H9 (cell line): ENCODE measurements around the gene ACSF3. TPM values are rescaled to one million over a fixed set of nuclear protein-coding genes. Genes with fewer than 3 reads are reported as not detected.

Experiments
- DNase-seq: peaks from one replicate; pipeline ENCODE4 v3.0.0-alpha.2; 2017
- H2AFZ ChIP-seq: one replicate; pipeline ENCODE4 v1.6.1; 2013; ENCODE audit warnings: mild to moderate bottlenecking, low read length, control low read depth, moderate library complexity
- H2AK5ac ChIP-seq: 2 replicates; pipeline ENCODE4 v1.6.1; 2013; ENCODE audit warnings: low read length, control low read depth, mixed read lengths; ENCODE audit not compliant: insufficient read length
- H2BK120ac ChIP-seq: one replicate; pipeline ENCODE4 v1.6.1; 2013; ENCODE audit warnings: low read depth, mild to moderate bottlenecking, low read length, control low read depth, inconsistent platforms; ENCODE audit not compliant: poor library complexity, severe bottlenecking
- H2BK12ac ChIP-seq: 2 replicates; pipeline ENCODE4 v1.6.1; 2013; ENCODE audit warnings: low read length, control low read depth, mixed read lengths, low read depth; ENCODE audit not compliant: insufficient read length
- H2BK15ac ChIP-seq: 2 replicates; pipeline ENCODE4 v1.6.1; 2013; ENCODE audit warnings: low read depth, low read length, control low read depth
- H2BK20ac ChIP-seq: one replicate; pipeline ENCODE4 v1.6.1; 2013; ENCODE audit warnings: low read depth, mild to moderate bottlenecking, low read length, control low read depth, inconsistent platforms; ENCODE audit not compliant: poor library complexity, severe bottlenecking
- H2BK5ac ChIP-seq: 2 replicates; pipeline ENCODE4 v1.6.1; 2013; ENCODE audit warnings: low read length, control low read depth, mixed read lengths; ENCODE audit not compliant: insufficient read length
- H3K14ac ChIP-seq: 2 replicates; pipeline ENCODE4 v1.6.1; 2013; ENCODE audit warnings: low read length, control low read depth; ENCODE audit not compliant: insufficient read depth
- H3K18ac ChIP-seq: 2 replicates; pipeline ENCODE4 v1.6.1; 2013; ENCODE audit warnings: low read depth, mild to moderate bottlenecking, mixed read lengths, low read length, control low read depth; ENCODE audit not compliant: insufficient read length
- H3K23ac ChIP-seq: 2 replicates; pipeline ENCODE4 v1.6.1; 2013; ENCODE audit warnings: low read length, control low read depth, mixed read lengths, low read depth; ENCODE audit not compliant: insufficient read length
- H3K23me2 ChIP-seq: 2 replicates; pipeline ENCODE4 v1.6.1; 2013; ENCODE audit warnings: low read depth, mild to moderate bottlenecking, mixed read lengths, low read length, control low read depth; ENCODE audit not compliant: insufficient read length, poor library complexity, severe bottlenecking
- H3K27ac ChIP-seq: 2 replicates; pipeline ENCODE4 v1.5.1; 2013; ENCODE audit warnings: low read length, control low read depth, mixed read lengths, low read depth; ENCODE audit not compliant: insufficient read length
- H3K27me3 ChIP-seq: 2 replicates; pipeline ENCODE4 v1.6.1; 2013; ENCODE audit warnings: low read length, control low read depth, inconsistent platforms; ENCODE audit not compliant: insufficient read depth
- H3K4ac ChIP-seq: 2 replicates; pipeline ENCODE4 v1.6.1; 2013; ENCODE audit warnings: low read depth, mild to moderate bottlenecking, control low read depth, inconsistent platforms, low read length, moderate library complexity
- H3K4me1 ChIP-seq: 2 replicates; pipeline ENCODE4 v1.6.1; 2013; ENCODE audit warnings: low read length, control low read depth, inconsistent platforms; ENCODE audit not compliant: insufficient read depth
- H3K4me2 ChIP-seq: 2 replicates; pipeline ENCODE4 v1.6.1; 2013; ENCODE audit warnings: low read length, control low read depth, mixed read lengths; ENCODE audit not compliant: insufficient read length, insufficient read depth
- H3K56ac ChIP-seq: 2 replicates; pipeline ENCODE4 v1.6.1; 2013; ENCODE audit warnings: low read depth, mild to moderate bottlenecking, mixed read lengths, low read length, control low read depth; ENCODE audit not compliant: insufficient read length
- H3K79me1 ChIP-seq: 2 replicates; pipeline ENCODE4 v1.6.1; 2013; ENCODE audit warnings: low read depth, mild to moderate bottlenecking, moderate library complexity, low read length, control low read depth, inconsistent platforms; ENCODE audit not compliant: insufficient read depth, poor library complexity, severe bottlenecking
- H3K79me2 ChIP-seq: 2 replicates; pipeline ENCODE4 v1.6.1; 2013; ENCODE audit warnings: low read length, control low read depth, inconsistent platforms; ENCODE audit not compliant: insufficient read depth
- H3K9ac ChIP-seq: 2 replicates; pipeline ENCODE4 v1.6.1; 2013; ENCODE audit warnings: low read length, control low read depth, mixed read lengths; ENCODE audit not compliant: insufficient read length; ENCODE audit errors: extremely low read depth
- H3K9me3 ChIP-seq: one replicate; pipeline ENCODE4 v1.6.1; 2013; ENCODE audit warnings: low read depth, low read length, inconsistent platforms; ENCODE audit not compliant: control insufficient read depth
- H3T11ph ChIP-seq: one replicate; pipeline ENCODE4 v1.6.1; 2013; ENCODE audit warnings: mild to moderate bottlenecking, low read length, control low read depth, inconsistent platforms
- H4K20me1 ChIP-seq: one replicate; pipeline ENCODE4 v1.6.1; 2013; ENCODE audit not compliant: control insufficient read depth, insufficient read length, insufficient read depth
- H4K5ac ChIP-seq: 2 replicates; pipeline ENCODE4 v1.6.1; 2013; ENCODE audit warnings: low read depth, mild to moderate bottlenecking, mixed read lengths, low read length, control low read depth; ENCODE audit not compliant: insufficient read length
- H4K8ac ChIP-seq: replicated peaks from 2 replicates; pipeline ENCODE4 v1.6.1; 2013; ENCODE audit warnings: low read length, control low read depth, mixed read lengths, low read depth; ENCODE audit not compliant: insufficient read length
- H4K91ac ChIP-seq: 2 replicates; pipeline ENCODE4 v1.6.1; 2013; ENCODE audit warnings: low read depth, mild to moderate bottlenecking, moderate library complexity, mixed read lengths, low read length, control low read depth; ENCODE audit not compliant: insufficient read length
- H3K27ac Mint-ChIP-seq, 3 experiments: 2 replicates in 2 of 3; 3 replicates in 1 of 3; pipeline ENCODE4 v1.8.0; 2020 to 2021; ENCODE audit warnings: mixed read lengths in 3 of 3, mild to moderate bottlenecking in 1 of 3, moderate library complexity in 1 of 3
- H3K27me3 Mint-ChIP-seq: 2 replicates; pipeline ENCODE4 v1.8.0; 2021; ENCODE audit warnings: low read depth, mild to moderate bottlenecking, moderate library complexity, mixed read lengths
- H3K36me3 Mint-ChIP-seq, 3 experiments: 2 replicates in 2 of 3; 3 replicates in 1 of 3; pipeline ENCODE4 v1.8.0; 2020 to 2021; ENCODE audit warnings: low read depth in 3 of 3, mixed read lengths in 3 of 3; ENCODE audit not compliant: insufficient read depth in 1 of 3
- H3K4me1 Mint-ChIP-seq, 2 experiments: 2 replicates each; pipeline ENCODE4 v1.8.0; 2020; ENCODE audit warnings: mixed read lengths in 2 of 2
- H3K4me3 Mint-ChIP-seq, 2 experiments: 2 replicates in 1 of 2; 3 replicates in 1 of 2; pipeline ENCODE4 v1.8.0; 2020 to 2021; ENCODE audit warnings: mild to moderate bottlenecking in 2 of 2, mixed read lengths in 2 of 2, moderate library complexity in 1 of 2
- H3K9me3 Mint-ChIP-seq, 2 experiments: 2 replicates in 1 of 2; 3 replicates in 1 of 2; pipeline ENCODE4 v1.8.0; 2020; ENCODE audit warnings: mild to moderate bottlenecking in 2 of 2, mixed read lengths in 2 of 2, moderate library complexity in 1 of 2
- WGBS: extraction: QIAGEN DNeasy Blood & Tissue Kit; methylation state at CpG from one replicate; pipeline ENCODE4 v1.1.7; 2013; ENCODE audit warnings: missing lambda C conversion rate, low lambda C conversion rate, mixed read lengths; ENCODE audit not compliant: insufficient read length; ENCODE audit errors: extremely low coverage; 5-methylcytosine and 5-hydroxymethylcytosine counted together
- total RNA-seq: library from RNA; stranded (reverse); gene quantifications from 2 replicates; pipeline ENCODE4 v1.2.1, GENCODE V29; 2021
- TF ChIP-seq, protein P1 (sequence below): fragments of 200-600 bp; sonication (generic); conservative IDR thresholded peaks from 3 replicates; pipeline ENCODE4 v1.8.0; 2021; ENCODE audit warnings: antibody characterized with exemption, mild to moderate bottlenecking

The ACSF3 gene
- total RNA-seq, 1 experiment from 2014 or later, result 31.3 TPM

DNA sequence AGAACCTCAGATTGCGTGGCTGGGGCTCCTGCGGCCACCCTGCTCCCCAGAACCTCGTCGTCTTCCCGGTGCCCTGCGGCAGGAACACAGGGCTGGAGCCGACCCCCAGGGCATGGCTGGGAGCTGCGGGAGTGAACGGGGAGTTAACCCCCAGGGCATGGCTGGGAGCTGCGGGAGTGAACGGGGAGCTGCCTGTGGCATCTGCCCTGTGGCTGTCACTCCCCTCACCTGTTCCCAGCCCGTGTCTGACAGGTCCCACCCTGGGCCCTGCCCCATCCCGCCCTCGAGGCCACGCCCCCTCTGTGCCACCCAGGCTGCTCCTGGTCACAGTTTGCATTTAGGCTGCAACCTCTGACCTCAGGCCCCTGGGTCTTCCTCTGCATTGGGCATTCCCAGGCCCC, 39.4 kb upstream of the ACSF3 start:
- H4K91ac ChIP-seq, result no peak overlapping the region
- H3K14ac ChIP-seq, result no peak overlapping the region
- Mint-ChIP-seq H3K27ac (0 out of 7 replicates have a peak overlapping the region, but pooled peaks of 1 of the 3 experiments have one; percentile 22), H3K9me3 (peaks cover 2% of the 10 kb centered on the region in 2 experiments; a peak in 2 of 5 replicates), H3K4me3 (no peak overlapping the region), H3K27me3 (peaks cover 2% of the 10 kb centered on the region; the same call in 1 of the 2 replicates), H3K36me3 (no peaks in the 10 kb centered on the region), H3K4me1 (no peaks in the 10 kb centered on the region)
- H3K27me3 ChIP-seq, result no peaks in the 10 kb centered on the region
- H3K18ac ChIP-seq, result no peak overlapping the region
- H3K4me2 ChIP-seq, result no peak overlapping the region
- H2BK12ac ChIP-seq, result no peak overlapping the region
- DNase-seq, result no peak
- no peaks in the 10 kb centered on the region for H3K79me2 ChIP-seq
- H2AK5ac ChIP-seq, result no peak overlapping the region
- TF ChIP-seq, protein P1, sequence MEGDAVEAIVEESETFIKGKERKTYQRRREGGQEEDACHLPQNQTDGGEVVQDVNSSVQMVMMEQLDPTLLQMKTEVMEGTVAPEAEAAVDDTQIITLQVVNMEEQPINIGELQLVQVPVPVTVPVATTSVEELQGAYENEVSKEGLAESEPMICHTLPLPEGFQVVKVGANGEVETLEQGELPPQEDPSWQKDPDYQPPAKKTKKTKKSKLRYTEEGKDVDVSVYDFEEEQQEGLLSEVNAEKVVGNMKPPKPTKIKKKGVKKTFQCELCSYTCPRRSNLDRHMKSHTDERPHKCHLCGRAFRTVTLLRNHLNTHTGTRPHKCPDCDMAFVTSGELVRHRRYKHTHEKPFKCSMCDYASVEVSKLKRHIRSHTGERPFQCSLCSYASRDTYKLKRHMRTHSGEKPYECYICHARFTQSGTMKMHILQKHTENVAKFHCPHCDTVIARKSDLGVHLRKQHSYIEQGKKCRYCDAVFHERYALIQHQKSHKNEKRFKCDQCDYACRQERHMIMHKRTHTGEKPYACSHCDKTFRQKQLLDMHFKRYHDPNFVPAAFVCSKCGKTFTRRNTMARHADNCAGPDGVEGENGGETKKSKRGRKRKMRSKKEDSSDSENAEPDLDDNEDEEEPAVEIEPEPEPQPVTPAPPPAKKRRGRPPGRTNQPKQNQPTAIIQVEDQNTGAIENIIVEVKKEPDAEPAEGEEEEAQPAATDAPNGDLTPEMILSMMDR, result no peak
- no peak overlapping the region for H2BK15ac ChIP-seq
- no peak overlapping the region for H2AFZ ChIP-seq
- H3K56ac ChIP-seq, result no peak overlapping the region
- H3K4me1 ChIP-seq, result no peaks in the 10 kb centered on the region
- H2BK5ac ChIP-seq, result no peak overlapping the region
- H2BK120ac ChIP-seq, result no peak overlapping the region
- H3T11ph ChIP-seq, result no peak overlapping the region
- no peak overlapping the region for H3K27ac ChIP-seq
- H3K4ac ChIP-seq, result no peak overlapping the region
- WGBS, result no CpG with 5 or more reads among the region's 15 CpGs
- no peak overlapping the region for H4K8ac ChIP-seq
- no peak overlapping the region for H3K23ac ChIP-seq
- no peaks in the 10 kb centered on the region for H4K20me1 ChIP-seq
- H3K23me2 ChIP-seq, result no peaks in the 10 kb centered on the region
- no peak overlapping the region for H3K9ac ChIP-seq
- H3K9me3 ChIP-seq, result no peaks in the 10 kb centered on the region
- H4K5ac ChIP-seq, result no peak overlapping the region
- no peaks in the 10 kb centered on the region for H3K79me1 ChIP-seq
- no peak overlapping the region for H2BK20ac ChIP-seq
